H9 (cell line): ENCODE results near the gene IGF1R. TPM values are rescaled to one million over a fixed set of nuclear protein-coding genes. Genes with fewer than 3 reads are reported as not detected.

Experiments used
- DNase-seq: peaks from one replicate; pipeline ENCODE4 v3.0.0-alpha.2; 2017
- H2AFZ ChIP-seq: one replicate; pipeline ENCODE4 v1.6.1; 2013; ENCODE audit warnings: mild to moderate bottlenecking, low read length, control low read depth, moderate library complexity
- H2AK5ac ChIP-seq: 2 replicates; pipeline ENCODE4 v1.6.1; 2013; ENCODE audit warnings: low read length, control low read depth, mixed read lengths; ENCODE audit not compliant: insufficient read length
- H2BK120ac ChIP-seq: one replicate; pipeline ENCODE4 v1.6.1; 2013; ENCODE audit warnings: low read depth, mild to moderate bottlenecking, low read length, control low read depth, inconsistent platforms; ENCODE audit not compliant: poor library complexity, severe bottlenecking
- H2BK12ac ChIP-seq: 2 replicates; pipeline ENCODE4 v1.6.1; 2013; ENCODE audit warnings: low read length, control low read depth, mixed read lengths, low read depth; ENCODE audit not compliant: insufficient read length
- H2BK15ac ChIP-seq: 2 replicates; pipeline ENCODE4 v1.6.1; 2013; ENCODE audit warnings: low read depth, low read length, control low read depth
- H2BK20ac ChIP-seq: one replicate; pipeline ENCODE4 v1.6.1; 2013; ENCODE audit warnings: low read depth, mild to moderate bottlenecking, low read length, control low read depth, inconsistent platforms; ENCODE audit not compliant: poor library complexity, severe bottlenecking
- H2BK5ac ChIP-seq: 2 replicates; pipeline ENCODE4 v1.6.1; 2013; ENCODE audit warnings: low read length, control low read depth, mixed read lengths; ENCODE audit not compliant: insufficient read length
- H3K14ac ChIP-seq: 2 replicates; pipeline ENCODE4 v1.6.1; 2013; ENCODE audit warnings: low read length, control low read depth; ENCODE audit not compliant: insufficient read depth
- H3K18ac ChIP-seq: 2 replicates; pipeline ENCODE4 v1.6.1; 2013; ENCODE audit warnings: low read depth, mild to moderate bottlenecking, mixed read lengths, low read length, control low read depth; ENCODE audit not compliant: insufficient read length
- H3K23ac ChIP-seq: 2 replicates; pipeline ENCODE4 v1.6.1; 2013; ENCODE audit warnings: low read length, control low read depth, mixed read lengths, low read depth; ENCODE audit not compliant: insufficient read length
- H3K23me2 ChIP-seq: 2 replicates; pipeline ENCODE4 v1.6.1; 2013; ENCODE audit warnings: low read depth, mild to moderate bottlenecking, mixed read lengths, low read length, control low read depth; ENCODE audit not compliant: insufficient read length, poor library complexity, severe bottlenecking
- H3K27ac ChIP-seq: 2 replicates; pipeline ENCODE4 v1.5.1; 2013; ENCODE audit warnings: low read length, control low read depth, mixed read lengths, low read depth; ENCODE audit not compliant: insufficient read length
- H3K27me3 ChIP-seq: 2 replicates; pipeline ENCODE4 v1.6.1; 2013; ENCODE audit warnings: low read length, control low read depth, inconsistent platforms; ENCODE audit not compliant: insufficient read depth
- H3K4ac ChIP-seq: 2 replicates; pipeline ENCODE4 v1.6.1; 2013; ENCODE audit warnings: low read depth, mild to moderate bottlenecking, control low read depth, inconsistent platforms, low read length, moderate library complexity
- H3K4me1 ChIP-seq: 2 replicates; pipeline ENCODE4 v1.6.1; 2013; ENCODE audit warnings: low read length, control low read depth, inconsistent platforms; ENCODE audit not compliant: insufficient read depth
- H3K4me2 ChIP-seq: 2 replicates; pipeline ENCODE4 v1.6.1; 2013; ENCODE audit warnings: low read length, control low read depth, mixed read lengths; ENCODE audit not compliant: insufficient read length, insufficient read depth
- H3K56ac ChIP-seq: 2 replicates; pipeline ENCODE4 v1.6.1; 2013; ENCODE audit warnings: low read depth, mild to moderate bottlenecking, mixed read lengths, low read length, control low read depth; ENCODE audit not compliant: insufficient read length
- H3K79me1 ChIP-seq: 2 replicates; pipeline ENCODE4 v1.6.1; 2013; ENCODE audit warnings: low read depth, mild to moderate bottlenecking, moderate library complexity, low read length, control low read depth, inconsistent platforms; ENCODE audit not compliant: insufficient read depth, poor library complexity, severe bottlenecking
- H3K79me2 ChIP-seq: 2 replicates; pipeline ENCODE4 v1.6.1; 2013; ENCODE audit warnings: low read length, control low read depth, inconsistent platforms; ENCODE audit not compliant: insufficient read depth
- H3K9ac ChIP-seq: 2 replicates; pipeline ENCODE4 v1.6.1; 2013; ENCODE audit warnings: low read length, control low read depth, mixed read lengths; ENCODE audit not compliant: insufficient read length; ENCODE audit errors: extremely low read depth
- H3K9me3 ChIP-seq: one replicate; pipeline ENCODE4 v1.6.1; 2013; ENCODE audit warnings: low read depth, low read length, inconsistent platforms; ENCODE audit not compliant: control insufficient read depth
- H3T11ph ChIP-seq: one replicate; pipeline ENCODE4 v1.6.1; 2013; ENCODE audit warnings: mild to moderate bottlenecking, low read length, control low read depth, inconsistent platforms
- H4K20me1 ChIP-seq: one replicate; pipeline ENCODE4 v1.6.1; 2013; ENCODE audit not compliant: control insufficient read depth, insufficient read length, insufficient read depth
- H4K5ac ChIP-seq: 2 replicates; pipeline ENCODE4 v1.6.1; 2013; ENCODE audit warnings: low read depth, mild to moderate bottlenecking, mixed read lengths, low read length, control low read depth; ENCODE audit not compliant: insufficient read length
- H4K8ac ChIP-seq: replicated peaks from 2 replicates; pipeline ENCODE4 v1.6.1; 2013; ENCODE audit warnings: low read length, control low read depth, mixed read lengths, low read depth; ENCODE audit not compliant: insufficient read length
- H4K91ac ChIP-seq: 2 replicates; pipeline ENCODE4 v1.6.1; 2013; ENCODE audit warnings: low read depth, mild to moderate bottlenecking, moderate library complexity, mixed read lengths, low read length, control low read depth; ENCODE audit not compliant: insufficient read length
- H3K27ac Mint-ChIP-seq, 3 experiments: 2 replicates in 2 of 3; 3 replicates in 1 of 3; pipeline ENCODE4 v1.8.0; 2020 to 2021; ENCODE audit warnings: mixed read lengths in 3 of 3, mild to moderate bottlenecking in 1 of 3, moderate library complexity in 1 of 3
- H3K27me3 Mint-ChIP-seq: 2 replicates; pipeline ENCODE4 v1.8.0; 2021; ENCODE audit warnings: low read depth, mild to moderate bottlenecking, moderate library complexity, mixed read lengths
- H3K36me3 Mint-ChIP-seq, 3 experiments: 2 replicates in 2 of 3; 3 replicates in 1 of 3; pipeline ENCODE4 v1.8.0; 2020 to 2021; ENCODE audit warnings: low read depth in 3 of 3, mixed read lengths in 3 of 3; ENCODE audit not compliant: insufficient read depth in 1 of 3
- H3K4me1 Mint-ChIP-seq, 2 experiments: 2 replicates each; pipeline ENCODE4 v1.8.0; 2020; ENCODE audit warnings: mixed read lengths in 2 of 2
- H3K4me3 Mint-ChIP-seq, 2 experiments: 2 replicates in 1 of 2; 3 replicates in 1 of 2; pipeline ENCODE4 v1.8.0; 2020 to 2021; ENCODE audit warnings: mild to moderate bottlenecking in 2 of 2, mixed read lengths in 2 of 2, moderate library complexity in 1 of 2
- H3K9me3 Mint-ChIP-seq, 2 experiments: 2 replicates in 1 of 2; 3 replicates in 1 of 2; pipeline ENCODE4 v1.8.0; 2020; ENCODE audit warnings: mild to moderate bottlenecking in 2 of 2, mixed read lengths in 2 of 2, moderate library complexity in 1 of 2
- CTCF ChIP-seq: fragments of 200-600 bp; sonication (generic); conservative IDR thresholded peaks from 3 replicates; pipeline ENCODE4 v1.8.0; 2021; ENCODE audit warnings: antibody characterized with exemption, mild to moderate bottlenecking
- WGBS: extraction: QIAGEN DNeasy Blood & Tissue Kit; methylation state at CpG from one replicate; pipeline ENCODE4 v1.1.7; 2013; ENCODE audit warnings: missing lambda C conversion rate, low lambda C conversion rate, mixed read lengths; ENCODE audit not compliant: insufficient read length; ENCODE audit errors: extremely low coverage; 5-methylcytosine and 5-hydroxymethylcytosine counted together
- total RNA-seq: library from RNA; stranded (reverse); gene quantifications from 2 replicates; pipeline ENCODE4 v1.2.1, GENCODE V29; 2021

The IGF1R gene
- total RNA-seq, 1 experiment from 2014 or later: 70.0 TPM

- H3K27ac Mint-ChIP-seq: peak overlapping the region; percentile 14 to 82 (median 19); a peak in 6 of 7 replicates
- H3K79me2 ChIP-seq: peaks cover 74% of the 10 kb centered on the region; the same call in 1 of the 2 replicates
- H4K20me1 ChIP-seq: no peaks in the 10 kb centered on the region
- H2AFZ ChIP-seq: no peak overlapping the region
- H3K4me1 Mint-ChIP-seq: peaks cover 52 to 55% of the 10 kb centered on the region in 2 experiments
- no peak overlapping the region for H2BK20ac ChIP-seq
- no peak overlapping the region for H2BK5ac ChIP-seq
- H4K91ac ChIP-seq: no peak overlapping the region
- peaks cover 8% of the 10 kb centered on the region for H3K79me1 ChIP-seq
- H3K9me3 ChIP-seq: no peaks in the 10 kb centered on the region
- peaks cover 0 to 4% (median 2%) of the 10 kb centered on the region in 3 experiments; a peak in 1 of 7 replicates for H3K36me3 Mint-ChIP-seq
- H3K9ac ChIP-seq: no peak overlapping the region
- H3K27me3 Mint-ChIP-seq: no peaks in the 10 kb centered on the region; the same call in 1 of the 2 replicates
- no peak overlapping the region for H3T11ph ChIP-seq
- H2BK15ac ChIP-seq: no peak overlapping the region
- no peak for DNase-seq
- no peak overlapping the region for H4K8ac ChIP-seq
- H3K4me1 ChIP-seq: peaks cover 12% of the 10 kb centered on the region; the same call in 1 of the 2 replicates
- H3K27ac ChIP-seq: no peak overlapping the region
- no peak overlapping the region for H3K56ac ChIP-seq
- no peaks in the 10 kb centered on the region for H3K23me2 ChIP-seq
- H3K27me3 ChIP-seq: no peaks in the 10 kb centered on the region
- TF ChIP-seq CTCF: no peak
- no peak overlapping the region for H3K4me2 ChIP-seq
- no CpG with 5 or more reads among the region's 11 CpGs for WGBS
- H3K9me3 Mint-ChIP-seq: no peaks in the 10 kb centered on the region
- H3K4ac ChIP-seq: no peak overlapping the region
- no peak overlapping the region for H3K18ac ChIP-seq
- H3K14ac ChIP-seq: no peak overlapping the region; the same call in 1 of the 2 replicates
- no peak overlapping the region for H3K4me3 Mint-ChIP-seq
- no peak overlapping the region for H2BK120ac ChIP-seq
- H2AK5ac ChIP-seq: no peak overlapping the region
- H2BK12ac ChIP-seq: no peak overlapping the region
- H4K5ac ChIP-seq: no peak overlapping the region
- H3K23ac ChIP-seq: no peak overlapping the region
Observed at GRCh38 chr15:98699591-98700424, 51.5 kb downstream of the IGF1R start.
